HG03469 (cell line): Measurements from ENCODE around the gene TAGLN3.
A peak's percentile ranks its signal among the peaks of the same experiment; 100 is the strongest.

Experiments
- ATAC-seq: cut with Tn5 transposase; IDR thresholded peaks from one replicate; pipeline ENCODE4 v1.9.1; 2021; ENCODE audit warnings: mild to moderate bottlenecking, moderate library complexity, moderate number of reproducible peaks; ENCODE audit not compliant: unreplicated experiment

The TAGLN3 gene

GRCh38 chr3:111998636-111999483 is at the start of gene TAGLN3:
Gene TAGLN3, plus strand, starts transcription at chr3:111998922. Its CDS starts 501 bp downstream, at chr3:111999423.
- no peak for ATAC-seq

- ATAC-seq, result no peak
These were observed 49.0 kb upstream of the TAGLN3 start for GRCh38 chr3:111949712-111950111.

GRCh38 chr3:111951032-111951431 is 47.7 kb upstream of the TAGLN3 start:
- no peak for ATAC-seq

- ATAC-seq, result no peak
These were observed 46.6 kb upstream of the TAGLN3 start for GRCh38 chr3:111952086-111952485.

GRCh38 chr3:111952866-111953450 is 45.8 kb upstream of the TAGLN3 start:
- ATAC-seq, result no peak

- ATAC-seq, result no peak
These were observed 44.3 kb upstream of the TAGLN3 start for GRCh38 chr3:111954228-111954990.

- ATAC-seq, result no peak
These were observed 42.8 kb upstream of the TAGLN3 start for GRCh38 chr3:111955876-111956275.

GRCh38 chr3:111956449-111956848 is 42.3 kb upstream of the TAGLN3 start:
- no peak for ATAC-seq

GRCh38 chr3:111956995-111957734 is 41.6 kb upstream of the TAGLN3 start:
- no peak for ATAC-seq

- no peak for ATAC-seq
These were observed 37.1 kb upstream of the TAGLN3 start for GRCh38 chr3:111961461-111962164.

- no peak for ATAC-seq
These were observed 35.3 kb upstream of the TAGLN3 start for GRCh38 chr3:111963424-111963823.

- ATAC-seq, result no peak
These were observed 33.2 kb upstream of the TAGLN3 start for GRCh38 chr3:111965484-111965883.

- ATAC-seq, result no peak
These were observed 31.7 kb upstream of the TAGLN3 start for GRCh38 chr3:111967068-111967467.

- peak; percentile 93 for ATAC-seq
These were observed 31.0 kb upstream of the TAGLN3 start for GRCh38 chr3:111967651-111968274.

- ATAC-seq, result no peak
These were observed 30.2 kb upstream of the TAGLN3 start for GRCh38 chr3:111968319-111969054.

GRCh38 chr3:111970376-111970775 is 28.3 kb upstream of the TAGLN3 start:
- no peak for ATAC-seq

GRCh38 chr3:111971533-111972130 is 27.1 kb upstream of the TAGLN3 start:
- ATAC-seq, result no peak

GRCh38 chr3:111972891-111973290 is 25.8 kb upstream of the TAGLN3 start:
- no peak for ATAC-seq

GRCh38 chr3:111975131-111975530 is 23.6 kb upstream of the TAGLN3 start:
- no peak for ATAC-seq
